HG03103 (cell line): ENCODE measurements around the gene BCAR3.
"Not testable (repeated sequence)": the region's sequence is repeated elsewhere in the genome, so short reads cannot be mapped to it uniquely, and the experiment has no call there.

ENCODE experiments used
- ATAC-seq: cut with Tn5 transposase; IDR thresholded peaks from one replicate; pipeline ENCODE4 v1.9.1; 2021; ENCODE audit warnings: low read depth; ENCODE audit not compliant: unreplicated experiment

The BCAR3 gene

DNA sequence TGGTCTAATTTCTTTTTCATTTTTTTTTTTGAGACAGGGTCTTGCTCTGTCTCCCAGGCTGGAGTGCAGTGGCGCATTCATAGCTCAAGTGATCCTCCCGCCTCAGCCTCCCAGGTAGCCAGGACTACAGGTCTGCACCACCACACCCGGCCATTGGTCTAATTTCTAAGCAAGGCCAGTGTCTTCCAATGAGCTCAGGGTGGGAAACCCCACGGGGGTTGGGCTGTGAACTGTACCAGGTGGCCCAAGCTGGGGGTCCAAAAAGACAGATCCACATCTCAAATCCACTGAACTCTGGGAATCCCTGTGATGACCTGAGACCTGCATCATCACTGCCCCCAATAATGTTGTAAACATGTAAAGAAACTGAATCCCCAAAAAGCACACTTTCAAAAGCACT is 79.5 kb downstream of the BCAR3 start:
- no peak for ATAC-seq

- no peak for ATAC-seq
Measured at GRCh38 chr1:93601686-93602085, 80.0 kb downstream of the BCAR3 start.

GRCh38 chr1:93600663-93601062 is 81.0 kb downstream of the BCAR3 start:
- ATAC-seq, result no peak

DNA sequence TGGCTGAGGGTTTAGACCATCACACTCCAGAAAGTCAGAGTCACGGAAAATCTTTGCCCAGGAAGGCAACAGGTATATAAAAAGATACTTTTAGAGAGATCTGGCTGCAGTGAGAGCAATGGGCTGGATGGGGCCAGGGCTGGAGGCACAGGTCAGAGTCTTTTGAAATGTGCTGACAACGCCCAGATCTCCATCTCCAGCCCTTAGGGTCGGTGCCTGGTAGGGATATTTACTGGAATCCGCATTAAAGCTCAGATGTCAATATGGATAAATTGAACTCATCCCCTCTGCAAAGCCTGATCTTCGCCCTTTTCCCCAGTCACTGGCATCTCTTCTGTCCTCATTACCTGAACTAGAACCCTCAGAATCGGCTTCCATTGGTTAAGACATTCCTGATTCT is 82.2 kb downstream of the BCAR3 start:
- ATAC-seq, result no peak

GRCh38 chr1:93598861-93599439 is 82.7 kb downstream of the BCAR3 start:
- no peak for ATAC-seq

- ATAC-seq, result no peak
Measured at GRCh38 chr1:93598396-93598795, 83.2 kb downstream of the BCAR3 start.

GRCh38 chr1:93597709-93598108 is 83.9 kb downstream of the BCAR3 start:
- no peak for ATAC-seq

DNA sequence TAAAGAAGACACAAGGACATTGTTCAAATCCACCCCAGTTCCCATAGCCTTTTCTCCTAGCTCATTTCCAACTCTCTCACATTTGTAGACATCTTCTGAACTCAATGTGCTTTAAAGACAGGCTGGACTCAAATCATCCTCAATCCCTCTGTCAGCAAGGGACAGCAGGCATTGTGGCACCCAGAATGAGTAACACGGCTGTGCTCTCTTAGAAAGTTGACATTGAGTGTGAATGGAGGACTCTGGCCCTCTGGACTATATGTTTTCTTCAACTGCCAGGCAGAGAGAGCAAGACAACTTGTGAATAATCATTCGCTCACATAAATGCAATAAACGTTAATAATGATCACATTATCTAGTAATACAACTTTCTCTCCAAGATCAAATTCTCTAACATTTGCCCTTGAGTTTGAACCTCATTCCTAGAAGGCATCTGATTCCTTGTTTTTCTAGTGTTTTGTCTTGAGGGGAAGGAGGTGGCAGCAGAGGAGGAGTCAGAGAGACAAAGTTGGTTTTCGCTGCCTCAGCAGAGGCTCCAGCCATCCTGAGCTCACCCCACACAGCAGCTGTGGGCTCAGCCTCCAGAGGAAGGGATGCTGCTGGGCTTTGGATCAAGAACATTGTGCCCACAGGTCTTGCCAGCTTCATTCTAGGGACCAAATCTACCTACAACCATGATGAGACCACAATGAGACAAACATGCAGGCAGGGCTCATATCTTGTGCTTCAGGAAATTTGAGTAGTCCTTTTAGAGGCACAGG is 85.1 kb downstream of the BCAR3 start:
- no peak for ATAC-seq

DNA sequence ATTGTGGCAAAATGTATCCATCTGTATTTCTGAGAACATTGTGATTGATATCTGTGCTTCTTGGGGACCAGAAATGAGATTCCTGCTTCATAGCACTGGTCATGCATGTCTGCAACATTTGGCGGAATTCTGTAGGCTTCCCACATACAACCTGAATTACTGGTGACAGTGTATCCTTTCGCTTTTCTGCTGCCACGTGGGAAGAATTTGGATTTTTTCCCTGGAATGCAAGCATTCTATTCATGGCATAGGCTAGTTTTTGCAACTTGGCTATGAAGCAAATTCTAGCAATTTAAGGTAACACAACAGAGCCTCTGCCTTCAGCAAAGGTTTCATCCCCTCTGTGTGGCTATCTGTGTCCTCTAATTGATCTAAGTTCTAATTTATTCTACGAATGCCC is 85.9 kb downstream of the BCAR3 start:
- no peak for ATAC-seq

DNA sequence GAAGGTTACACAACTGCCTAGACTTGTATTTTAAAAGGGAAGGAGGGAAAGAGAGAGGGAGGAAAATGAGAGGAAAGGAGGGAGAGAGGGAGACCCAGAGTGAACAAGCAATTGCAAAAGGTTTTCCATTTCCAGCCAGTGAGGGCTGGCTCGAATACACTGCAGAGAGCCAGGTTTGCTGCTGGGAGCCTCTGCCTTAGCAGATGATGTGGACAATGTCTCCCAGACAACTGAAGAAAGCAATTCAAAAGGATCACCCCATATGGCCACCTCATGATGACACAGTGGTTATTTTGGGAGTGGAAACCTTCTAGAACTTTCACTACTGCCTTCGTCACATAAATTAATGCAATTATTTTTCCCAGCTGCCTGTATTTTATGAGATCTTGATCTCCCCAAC is 86.4 kb downstream of the BCAR3 start:
- ATAC-seq, result no peak

DNA sequence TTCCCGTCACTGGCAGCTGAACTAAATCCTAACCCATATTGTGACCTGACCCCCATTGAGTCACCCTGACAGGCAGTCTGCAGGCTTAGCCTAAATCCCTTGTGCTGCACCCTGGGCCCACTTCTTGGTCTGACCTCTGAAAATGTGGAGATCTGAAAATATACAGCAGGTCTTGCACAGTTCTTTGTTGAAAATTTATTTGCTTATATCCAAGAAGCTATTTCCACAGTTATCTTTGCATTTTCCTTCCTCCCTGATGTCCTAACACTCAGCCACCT is 87.1 kb downstream of the BCAR3 start:
- no peak for ATAC-seq

DNA sequence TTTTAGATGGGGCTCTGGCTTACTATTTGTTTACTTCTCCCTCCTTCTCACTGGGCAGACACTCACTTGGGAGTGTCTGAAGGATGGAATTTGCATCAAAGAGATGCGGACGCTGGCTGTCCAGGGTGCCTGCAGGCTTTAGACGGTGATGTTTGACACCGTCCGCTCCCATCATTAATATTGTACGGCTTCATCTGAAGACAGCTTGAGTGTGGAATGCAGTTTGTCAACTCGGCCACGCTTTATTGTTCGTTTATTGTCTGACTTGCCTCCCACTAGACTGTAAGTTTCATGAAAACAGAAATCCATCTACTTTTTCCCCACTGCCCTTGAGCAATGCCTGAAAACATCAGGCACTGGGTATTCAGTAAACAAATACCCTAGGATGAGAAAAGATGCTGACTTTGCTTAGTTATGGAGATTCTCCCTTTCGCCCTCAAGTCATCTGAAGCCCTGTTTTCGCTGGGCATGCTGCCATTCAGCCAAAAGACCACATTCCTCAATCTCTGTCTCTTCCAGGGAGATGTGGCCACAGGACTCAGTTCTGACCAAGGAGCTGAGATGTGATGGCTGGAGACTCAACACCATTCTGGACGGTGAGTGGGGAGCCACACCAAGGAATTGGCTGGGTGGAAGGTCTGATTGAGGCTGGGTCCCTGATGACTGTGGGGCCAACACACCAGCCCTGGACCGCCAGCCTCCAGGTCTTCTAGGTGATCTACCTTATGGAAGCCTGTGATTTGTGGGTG is 87.6 kb downstream of the BCAR3 start:
- ATAC-seq, result no peak

- ATAC-seq, result no peak
Measured at GRCh38 chr1:93592551-93592949, 89.1 kb downstream of the BCAR3 start.

DNA sequence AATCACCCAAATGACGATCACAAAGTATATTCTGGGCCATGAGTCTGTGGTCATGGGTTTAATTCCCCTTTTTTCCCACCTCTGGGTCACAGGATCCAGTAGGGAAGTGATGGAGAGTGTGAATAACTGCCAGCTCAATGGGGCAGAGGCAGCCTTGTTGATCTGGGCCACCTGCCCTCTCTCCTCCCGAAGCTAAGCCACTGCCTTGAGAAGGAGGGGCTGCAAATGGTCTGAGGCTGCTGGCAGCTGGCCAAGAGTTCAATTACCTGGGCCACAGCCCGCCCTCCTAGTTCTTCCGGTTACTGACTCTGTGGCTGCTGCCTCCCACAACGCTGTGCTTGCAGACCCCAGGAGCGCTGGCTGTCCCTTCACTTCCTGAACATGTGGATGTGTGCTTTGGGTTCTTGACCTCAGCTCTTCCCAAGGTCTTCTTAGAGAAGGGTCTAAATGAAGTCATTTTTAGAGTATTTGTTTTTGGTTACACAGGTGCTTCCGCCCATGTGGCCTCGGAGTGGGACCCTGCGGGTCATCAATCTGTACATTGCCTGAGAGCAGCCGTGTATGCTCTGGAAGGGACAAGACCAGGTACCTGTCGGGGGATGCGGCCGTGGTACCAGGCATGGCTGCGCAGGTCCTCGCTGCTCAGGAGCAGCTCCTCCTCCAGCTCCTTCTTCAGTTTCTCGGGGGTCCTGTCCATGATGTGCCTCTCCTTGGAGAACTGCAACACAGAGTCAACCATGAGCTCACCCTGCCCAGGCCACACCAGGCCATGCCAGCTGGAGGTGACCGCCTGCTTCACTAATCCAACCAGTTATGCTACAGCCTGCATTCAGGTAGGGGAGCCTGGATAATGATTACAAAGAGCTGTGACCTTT is 89.7 kb downstream of the BCAR3 start:
- ATAC-seq, result peak; percentile 85

GRCh38 chr1:93591291-93591675 is 90.4 kb downstream of the BCAR3 start:
- not testable (repeated sequence) for ATAC-seq

DNA sequence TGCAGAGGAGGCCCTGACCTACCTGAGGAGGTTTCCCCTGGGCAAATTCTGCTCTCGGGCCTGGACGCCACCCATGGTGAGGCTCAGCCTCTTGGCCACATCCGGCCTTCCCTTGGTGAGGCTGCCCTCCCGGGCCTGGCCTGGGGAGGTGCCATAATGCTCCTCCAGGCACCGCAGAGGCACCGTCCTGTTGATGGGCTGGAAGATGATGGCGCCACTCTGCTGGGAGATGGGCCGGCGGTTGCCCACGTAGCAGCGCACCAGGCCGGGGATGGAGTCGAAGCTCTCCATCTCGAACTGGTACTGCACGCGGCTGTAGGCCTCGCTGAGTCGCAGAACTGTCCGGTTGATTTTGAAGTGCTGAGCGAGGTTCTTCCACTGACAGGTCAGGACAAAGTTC is 92.7 kb downstream of the BCAR3 start:
- no peak for ATAC-seq

GRCh38 chr1:93588206-93588605 is 93.4 kb downstream of the BCAR3 start:
- no peak for ATAC-seq

GRCh38 chr1:93587354-93587753 is 94.3 kb downstream of the BCAR3 start:
- ATAC-seq, result no peak

DNA sequence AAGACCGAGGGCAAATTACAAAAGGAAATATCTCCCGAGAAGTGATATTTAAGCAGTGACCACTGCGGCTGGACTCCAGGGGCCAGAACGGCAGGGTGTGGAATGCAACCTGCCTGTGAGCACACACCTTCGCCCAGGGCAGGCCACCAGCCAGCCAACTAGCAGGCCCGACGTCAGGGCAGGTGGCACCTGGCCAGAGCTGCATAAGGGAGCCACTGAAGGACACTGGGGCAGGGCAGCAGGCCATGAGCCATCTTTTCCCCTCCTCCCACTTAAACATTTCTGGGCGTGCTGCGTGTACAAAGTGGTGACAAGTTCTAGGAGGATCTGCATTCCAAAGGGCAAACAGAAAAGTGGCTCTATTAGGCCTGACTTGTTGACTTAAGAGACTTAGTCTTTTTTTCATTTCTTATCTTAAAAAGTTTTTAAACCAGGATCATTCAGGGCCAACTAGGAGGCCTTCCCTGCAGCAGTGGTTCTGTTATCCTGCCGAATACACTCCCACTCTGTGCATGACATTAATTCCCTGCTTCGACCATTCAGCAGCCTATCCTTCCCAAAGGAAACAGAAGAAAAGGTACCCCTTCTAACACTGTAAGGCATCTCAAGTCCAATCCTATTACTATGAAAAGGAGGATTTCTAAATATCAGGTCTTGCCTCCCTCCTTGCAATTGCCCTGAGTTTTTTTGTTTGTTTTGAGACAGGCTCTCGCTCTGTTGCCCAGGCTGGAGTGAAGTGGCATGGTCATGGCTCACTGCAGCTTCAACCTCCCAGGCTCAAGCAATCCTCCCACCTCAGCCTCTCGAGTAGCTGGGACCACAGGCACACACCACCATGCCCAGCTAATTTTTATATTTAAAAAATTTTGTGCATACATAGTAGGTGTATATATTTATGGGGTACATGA is 96.3 kb downstream of the BCAR3 start:
- no peak for ATAC-seq
